ENCODE results near the gene MIF4GD. TPM values are rescaled to one million over a fixed set of nuclear protein-coding genes. Genes with fewer than 3 reads are reported as not detected.

MIF4GD gene
- total RNA-seq, 3 donors from 2014 or later, result 26.2 to 38.7 (median 28.8) TPM

DNA sequence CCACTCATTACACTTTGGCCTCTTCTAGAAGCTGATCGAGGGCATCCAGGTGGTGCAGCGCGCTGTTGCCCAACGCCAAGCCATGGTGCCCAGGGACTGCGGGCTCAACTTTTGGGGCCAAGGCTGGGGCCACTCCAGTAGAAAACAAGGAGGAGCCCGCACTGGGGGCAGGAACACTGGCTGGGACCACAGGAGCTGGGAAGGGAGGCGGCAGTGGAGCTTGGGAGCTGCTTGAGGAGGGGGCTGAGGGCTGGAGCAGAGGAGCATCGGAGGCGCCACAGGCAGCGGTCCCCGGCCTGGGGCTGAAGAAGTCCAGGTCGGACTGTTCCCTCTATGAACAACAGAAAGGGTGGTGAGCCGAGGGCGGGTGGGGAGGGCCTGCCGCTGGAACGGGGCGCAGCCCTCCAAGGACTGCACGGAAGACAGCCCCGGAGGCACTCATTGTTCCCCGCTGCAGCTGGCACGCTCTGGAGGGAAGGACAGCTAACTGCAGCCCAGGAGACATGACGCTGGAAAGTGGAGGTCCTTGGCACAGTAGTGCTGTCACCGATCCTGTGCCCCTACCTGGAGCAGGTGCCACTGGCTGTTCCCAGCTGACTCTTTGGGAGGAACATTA is 31.1 kb downstream of the MIF4GD start:
- intact Hi-C loops (cut with DNase I; ENCODE audit: low total_unique reads), result no loop called here
- H3K27me3 ChIP-seq, result no peaks in the 10 kb centered on the region
- H3K4me3 ChIP-seq, result no peak overlapping the region
- H3K4me1 ChIP-seq, result no peaks in the 10 kb centered on the region
- TF ChIP-seq POLR2AphosphoS5 (IDR thresholded peaks at IDR 0.05) (no peak), POLR2A (IDR thresholded peaks at IDR 0.05) (no peak)
- TF ChIP-seq, protein P1, sequence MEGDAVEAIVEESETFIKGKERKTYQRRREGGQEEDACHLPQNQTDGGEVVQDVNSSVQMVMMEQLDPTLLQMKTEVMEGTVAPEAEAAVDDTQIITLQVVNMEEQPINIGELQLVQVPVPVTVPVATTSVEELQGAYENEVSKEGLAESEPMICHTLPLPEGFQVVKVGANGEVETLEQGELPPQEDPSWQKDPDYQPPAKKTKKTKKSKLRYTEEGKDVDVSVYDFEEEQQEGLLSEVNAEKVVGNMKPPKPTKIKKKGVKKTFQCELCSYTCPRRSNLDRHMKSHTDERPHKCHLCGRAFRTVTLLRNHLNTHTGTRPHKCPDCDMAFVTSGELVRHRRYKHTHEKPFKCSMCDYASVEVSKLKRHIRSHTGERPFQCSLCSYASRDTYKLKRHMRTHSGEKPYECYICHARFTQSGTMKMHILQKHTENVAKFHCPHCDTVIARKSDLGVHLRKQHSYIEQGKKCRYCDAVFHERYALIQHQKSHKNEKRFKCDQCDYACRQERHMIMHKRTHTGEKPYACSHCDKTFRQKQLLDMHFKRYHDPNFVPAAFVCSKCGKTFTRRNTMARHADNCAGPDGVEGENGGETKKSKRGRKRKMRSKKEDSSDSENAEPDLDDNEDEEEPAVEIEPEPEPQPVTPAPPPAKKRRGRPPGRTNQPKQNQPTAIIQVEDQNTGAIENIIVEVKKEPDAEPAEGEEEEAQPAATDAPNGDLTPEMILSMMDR (IDR thresholded peaks at IDR 0.05), result no peak
- H3K9me3 ChIP-seq, result no peaks in the 10 kb centered on the region
- DNase-seq (ENCODE audit: low spot score in 2 of 2), result no peak
- H3K27ac ChIP-seq, result peak overlapping the region in 1 of 2 donors; percentile 12
- H3K36me3 ChIP-seq, result peaks cover 10% of the 10 kb centered on the region

DNA sequence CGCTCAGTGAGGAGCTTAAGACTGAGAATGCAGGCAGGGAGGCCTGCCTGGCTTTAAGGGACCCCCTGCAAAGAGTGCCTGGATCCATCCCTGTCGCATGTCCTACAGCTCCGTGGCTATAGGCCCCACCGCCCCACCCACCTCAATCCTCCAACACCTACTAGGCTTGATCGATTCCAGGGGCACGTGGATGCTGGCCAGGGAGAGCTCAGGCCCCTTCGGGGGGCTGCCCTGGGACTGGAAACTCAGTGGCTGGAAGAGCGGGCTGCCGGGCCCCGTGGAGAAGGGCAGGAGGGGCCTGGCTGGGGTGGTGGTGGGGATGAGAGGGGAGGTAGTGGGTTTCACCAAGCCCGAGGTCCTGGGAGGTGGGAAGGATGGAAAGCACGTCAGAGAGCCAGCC is 31.8 kb downstream of the MIF4GD start:
- no peaks in the 10 kb centered on the region for H3K9me3 ChIP-seq
- intact Hi-C loops (cut with DNase I; ENCODE audit: low total_unique reads), result no loop called here
- no peak overlapping the region for H3K27ac ChIP-seq
- no peak for DNase-seq (ENCODE audit: low spot score in 2 of 2)
- H3K36me3 ChIP-seq, result peaks cover 14% of the 10 kb centered on the region
- no peak for TF ChIP-seq POLR2AphosphoS5 (IDR thresholded peaks at IDR 0.05)
- TF ChIP-seq, protein P1 (IDR thresholded peaks at IDR 0.05), result no peak
- no peak for TF ChIP-seq POLR2A (IDR thresholded peaks at IDR 0.05)
- no peaks in the 10 kb centered on the region for H3K27me3 ChIP-seq
- H3K4me1 ChIP-seq, result no peaks in the 10 kb centered on the region
- no peak overlapping the region for H3K4me3 ChIP-seq

GRCh38 chr17:75238684-75239191 is 32.3 kb downstream of the MIF4GD start:
- TF ChIP-seq, protein P1 (IDR thresholded peaks at IDR 0.05), result peak; percentile 62 to 69 (median 67)
- peak in 1 of 3 donors; percentile 26 for TF ChIP-seq POLR2AphosphoS5 (IDR thresholded peaks at IDR 0.05)
- no peak for TF ChIP-seq POLR2A (IDR thresholded peaks at IDR 0.05)
- Histone ChIP-seq H3K36me3 (peaks cover 14% of the 10 kb centered on the region), H3K9me3 (no peaks in the 10 kb centered on the region), H3K27ac (no peak overlapping the region), H3K4me3 (no peak overlapping the region), H3K27me3 (no peaks in the 10 kb centered on the region), H3K4me1 (no peaks in the 10 kb centered on the region)
- DNase-seq (ENCODE audit: low spot score in 2 of 2), result no peak
- intact Hi-C loops (cut with DNase I; ENCODE audit: low total_unique reads), result no loop called here

GRCh38 chr17:75238020-75238580 is 32.9 kb downstream of the MIF4GD start:
- Histone ChIP-seq H3K27me3 (no peaks in the 10 kb centered on the region), H3K4me3 (no peak overlapping the region), H3K9me3 (no peaks in the 10 kb centered on the region), H3K36me3 (peaks cover 14% of the 10 kb centered on the region), H3K4me1 (no peaks in the 10 kb centered on the region), H3K27ac (no peak overlapping the region)
- no peak for TF ChIP-seq POLR2A (IDR thresholded peaks at IDR 0.05)
- TF ChIP-seq, protein P1 (IDR thresholded peaks at IDR 0.05), result no peak
- no peak for TF ChIP-seq POLR2AphosphoS5 (IDR thresholded peaks at IDR 0.05)
- intact Hi-C loops (cut with DNase I; ENCODE audit: low total_unique reads), result no loop called here
- no peak for DNase-seq (ENCODE audit: low spot score in 2 of 2)

All from breast epithelium (tissue), 4 donors.